ENCODE measurements around the gene IRAK1. TPM values are rescaled to one million over a fixed set of nuclear protein-coding genes. Genes with fewer than 3 reads are reported as not detected.

The IRAK1 gene
- total and polyA plus RNA-seq, 8 donors = 52.2 to 172 (median 65.4) TPM

DNA sequence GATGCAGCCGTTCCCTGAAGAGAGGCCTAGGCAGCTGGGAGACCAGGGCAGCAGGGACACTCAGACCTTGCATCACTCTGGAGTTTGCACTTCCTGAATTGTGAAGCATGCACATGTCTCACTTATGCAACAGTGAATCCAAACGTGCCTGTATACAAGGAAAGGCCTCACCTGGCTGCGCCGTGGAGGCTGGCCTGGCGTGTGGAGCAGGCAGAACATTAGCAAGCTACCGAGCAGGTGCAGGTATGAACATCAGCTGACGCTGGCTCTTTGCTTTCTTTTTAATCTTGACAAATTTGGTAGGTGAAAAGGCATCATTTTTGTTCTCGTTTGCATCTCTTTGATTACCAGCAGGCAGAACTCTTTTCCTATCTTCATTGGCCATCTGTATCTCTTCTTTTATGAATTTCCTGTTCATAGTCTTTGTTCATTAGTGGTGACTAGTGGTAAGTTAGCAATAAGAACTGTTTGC is 37.1 kb upstream of the IRAK1 start:
- DNase-seq = no peak
- intact Hi-C loops (cut with DNase I) = no loop called here
- ATAC-seq = peak; percentile 61
- Histone ChIP-seq H3K4me1 (peaks cover 0 to 41% of the 10 kb centered on the region in 2 donors), H3K27ac (peak overlapping the region in 1 of 2 donors; percentile 23), H3K4me3 (no peak overlapping the region), H3K9me3 (no peaks in the 10 kb centered on the region), H3K36me3 (peaks cover 0 to 4% of the 10 kb centered on the region in 2 donors), H3K27me3 (no peaks in the 10 kb centered on the region)
- TF ChIP-seq, protein P1, sequence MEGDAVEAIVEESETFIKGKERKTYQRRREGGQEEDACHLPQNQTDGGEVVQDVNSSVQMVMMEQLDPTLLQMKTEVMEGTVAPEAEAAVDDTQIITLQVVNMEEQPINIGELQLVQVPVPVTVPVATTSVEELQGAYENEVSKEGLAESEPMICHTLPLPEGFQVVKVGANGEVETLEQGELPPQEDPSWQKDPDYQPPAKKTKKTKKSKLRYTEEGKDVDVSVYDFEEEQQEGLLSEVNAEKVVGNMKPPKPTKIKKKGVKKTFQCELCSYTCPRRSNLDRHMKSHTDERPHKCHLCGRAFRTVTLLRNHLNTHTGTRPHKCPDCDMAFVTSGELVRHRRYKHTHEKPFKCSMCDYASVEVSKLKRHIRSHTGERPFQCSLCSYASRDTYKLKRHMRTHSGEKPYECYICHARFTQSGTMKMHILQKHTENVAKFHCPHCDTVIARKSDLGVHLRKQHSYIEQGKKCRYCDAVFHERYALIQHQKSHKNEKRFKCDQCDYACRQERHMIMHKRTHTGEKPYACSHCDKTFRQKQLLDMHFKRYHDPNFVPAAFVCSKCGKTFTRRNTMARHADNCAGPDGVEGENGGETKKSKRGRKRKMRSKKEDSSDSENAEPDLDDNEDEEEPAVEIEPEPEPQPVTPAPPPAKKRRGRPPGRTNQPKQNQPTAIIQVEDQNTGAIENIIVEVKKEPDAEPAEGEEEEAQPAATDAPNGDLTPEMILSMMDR (IDR thresholded peaks at IDR 0.05) = no peak

DNA sequence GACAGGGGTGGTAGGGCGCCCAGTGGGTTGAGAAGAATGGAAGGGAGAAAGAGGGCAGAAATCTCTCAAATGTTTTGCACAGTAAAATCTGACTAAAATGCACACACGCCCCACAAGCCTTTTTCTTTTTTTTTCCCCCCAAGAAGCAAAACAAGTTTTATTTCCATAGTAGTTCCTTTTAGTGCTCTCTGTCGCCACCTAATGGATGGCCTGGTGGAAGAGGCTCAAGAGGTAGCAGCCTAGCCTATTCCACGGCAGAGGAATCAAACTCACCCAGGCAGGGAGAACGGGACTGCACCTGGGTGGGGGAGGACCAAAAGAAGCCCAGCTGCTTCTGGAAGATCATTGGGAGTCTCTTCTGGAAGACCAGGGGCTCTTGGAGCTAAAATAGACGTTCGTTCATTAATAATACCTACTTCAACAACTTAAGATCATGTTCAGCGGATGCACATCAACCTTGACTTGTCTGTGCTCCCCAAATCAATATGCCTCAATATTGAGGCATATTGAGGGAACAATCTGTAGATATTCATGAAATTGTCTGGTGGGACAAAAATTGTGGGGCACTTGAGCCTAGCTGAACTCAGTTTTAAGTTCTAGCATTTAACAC is 31.6 kb upstream of the IRAK1 start:
- Histone ChIP-seq H3K9me3 (no peaks in the 10 kb centered on the region), H3K4me3 (no peak overlapping the region), H3K27me3 (no peaks in the 10 kb centered on the region), H3K36me3 (peaks cover 0 to 4% of the 10 kb centered on the region in 2 donors), H3K27ac (no peak overlapping the region), H3K4me1 (peaks cover 0 to 25% of the 10 kb centered on the region in 2 donors)
- DNase-seq (peak in 3 of 4 donors; percentile 46 to 72 (median 72)), ATAC-seq (peak; percentile 85)
- intact Hi-C loops (cut with DNase I) = no loop called here
- TF ChIP-seq, protein P1 (IDR thresholded peaks at IDR 0.05) = peak; percentile 62 to 66

DNA sequence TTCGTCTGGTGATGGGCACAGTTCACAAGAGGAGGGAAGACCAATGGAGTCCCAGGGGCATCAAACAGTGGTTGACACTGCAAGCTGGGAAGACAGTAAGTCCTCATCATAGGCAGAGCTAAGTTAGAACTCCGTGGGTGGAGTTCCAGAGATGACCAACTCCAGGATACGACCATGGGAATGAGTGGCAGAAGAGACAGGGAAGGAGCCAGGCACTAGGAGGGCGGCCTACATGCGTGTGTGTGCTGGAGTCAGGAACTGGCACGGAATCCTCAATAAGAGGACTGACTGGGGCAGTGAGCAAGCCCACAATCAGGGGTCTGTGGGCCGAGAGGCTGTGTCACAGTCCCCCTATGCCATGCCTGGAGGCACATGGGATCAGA is 30.4 kb upstream of the IRAK1 start:
- TF ChIP-seq, protein P1 (IDR thresholded peaks at IDR 0.05) = no peak
- peaks cover 0 to 25% of the 10 kb centered on the region in 2 donors for H3K4me1 ChIP-seq
- H3K27me3 ChIP-seq = no peaks in the 10 kb centered on the region
- no peaks in the 10 kb centered on the region for H3K9me3 ChIP-seq
- intact Hi-C loops (cut with DNase I) = no loop called here
- DNase-seq (no peak), ATAC-seq (no peak)
- no peak overlapping the region for H3K27ac ChIP-seq
- H3K4me3 ChIP-seq = no peak overlapping the region
- no peaks in the 10 kb centered on the region for H3K36me3 ChIP-seq

DNA sequence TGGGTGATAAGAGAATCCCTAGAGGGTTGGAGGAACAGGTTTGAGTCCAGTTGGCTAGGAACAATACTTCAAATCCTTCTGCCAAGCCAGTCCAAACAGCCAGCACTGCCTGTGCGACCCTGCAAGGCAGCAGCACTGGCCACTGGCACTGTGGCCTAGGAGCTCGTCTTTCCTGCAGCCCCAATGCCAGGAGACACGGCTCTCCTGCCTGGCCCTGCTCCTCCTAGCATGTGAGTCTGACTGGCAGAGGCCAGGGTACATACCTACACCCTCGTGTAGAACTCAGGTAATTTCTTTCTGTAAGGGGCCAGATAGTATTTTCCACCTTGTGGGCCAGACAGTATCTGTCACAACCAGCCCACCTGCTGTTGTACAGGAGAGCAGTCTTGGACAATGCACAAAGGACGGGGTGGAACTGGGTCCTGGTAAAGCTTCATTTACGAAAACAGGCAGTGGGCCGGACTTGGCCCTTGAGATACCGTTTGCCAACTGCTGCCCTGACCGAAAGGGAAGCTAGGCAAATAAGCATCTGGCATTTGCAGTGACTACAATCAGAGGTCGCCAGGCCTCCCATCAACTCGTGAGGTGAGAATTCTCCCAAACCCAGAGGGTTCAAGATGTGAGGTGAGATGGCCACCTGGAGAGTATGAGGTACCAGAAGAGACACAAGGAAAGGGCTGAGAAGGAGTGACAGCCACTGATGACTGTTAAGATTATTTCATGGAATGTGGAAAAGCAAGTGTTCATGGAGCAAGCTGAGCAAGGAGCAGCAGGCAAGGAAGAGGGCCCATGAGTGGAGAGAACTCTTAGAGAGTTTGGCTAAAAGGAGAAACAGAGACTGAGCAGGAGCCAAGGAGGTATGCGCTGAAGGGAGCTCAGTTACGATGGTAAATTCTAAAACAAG is 29.8 kb upstream of the IRAK1 start:
- ATAC-seq = no peak
- intact Hi-C loops (cut with DNase I) = no loop called here
- no peaks in the 10 kb centered on the region for H3K27me3 ChIP-seq
- TF ChIP-seq, protein P1 (IDR thresholded peaks at IDR 0.05) = no peak
- peaks cover 0 to 26% of the 10 kb centered on the region in 2 donors for H3K4me1 ChIP-seq
- no peaks in the 10 kb centered on the region for H3K9me3 ChIP-seq
- no peak overlapping the region for H3K27ac ChIP-seq
- no peak for DNase-seq
- H3K4me3 ChIP-seq = no peak overlapping the region
- no peaks in the 10 kb centered on the region for H3K36me3 ChIP-seq

DNA sequence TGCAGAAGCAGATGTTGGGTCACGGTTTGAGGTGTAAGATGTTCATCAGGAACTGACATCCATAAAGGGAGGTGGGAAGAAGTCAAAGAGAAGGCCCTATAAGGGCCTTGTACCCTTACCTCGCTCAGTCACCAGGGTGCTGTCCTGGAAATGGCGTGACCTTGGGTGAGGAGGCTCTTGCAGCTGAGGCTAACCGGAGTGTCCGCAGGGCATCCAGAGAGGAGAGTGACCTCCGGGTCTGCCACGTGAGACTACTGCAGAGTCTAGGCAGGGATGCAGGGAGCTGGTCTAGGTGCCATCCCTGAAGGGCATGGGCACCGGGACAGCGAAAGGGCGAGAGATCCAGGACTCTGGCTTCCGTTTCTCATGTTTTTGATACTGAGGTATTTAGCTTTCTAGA is 28.7 kb upstream of the IRAK1 start:
- DNase-seq (no peak), ATAC-seq (no peak)
- H3K27ac ChIP-seq = no peak overlapping the region
- intact Hi-C loops (cut with DNase I) = no loop called here
- no peaks in the 10 kb centered on the region for H3K27me3 ChIP-seq
- H3K4me1 ChIP-seq = peaks cover 0 to 37% of the 10 kb centered on the region in 2 donors
- H3K36me3 ChIP-seq = no peaks in the 10 kb centered on the region
- TF ChIP-seq, protein P1 (IDR thresholded peaks at IDR 0.05) = no peak
- H3K9me3 ChIP-seq = no peaks in the 10 kb centered on the region
- H3K4me3 ChIP-seq = no peak overlapping the region
